Esophagus squamous epithelium (tissue), 5 donors: ENCODE measurements around the gene RHD. TPM values are rescaled to one million over a fixed set of nuclear protein-coding genes. Genes with fewer than 3 reads are reported as not detected.
"Not testable (repeated sequence)": the region's sequence is repeated elsewhere in the genome, so short reads cannot be mapped to it uniquely, and the experiment has no call there.

Source experiments
- DNase-seq: peaks from one replicate; lab custom pipeline; 2025; lab: John Stamatoyannopoulos, UW
- H3K27ac ChIP-seq, 4 donors: fragments of 200-600 bp; sonication (generic); one replicate each; pipeline ENCODE4 v1.5.1; 2016 to 2019; ENCODE audit warnings: mild to moderate bottlenecking in 1 of 4
- H3K27me3 ChIP-seq, 4 donors: fragments of 200-600 bp; sonication (generic); 1 replicate in 3 of 4; 2 replicates in 1 of 4; pipeline versions ENCODE4 v1.5.1 to v1.6.0; 2017 to 2021; ENCODE audit warnings: antibody characterized with exemption in 1 of 4
- H3K36me3 ChIP-seq, 3 donors: fragments of 200-600 bp; sonication (generic); one replicate each; pipeline ENCODE4 v1.5.1; 2016 to 2019
- H3K4me1 ChIP-seq, 3 donors: fragments of 200-600 bp; sonication (generic); one replicate each; pipeline ENCODE4 v1.5.1; 2017 to 2019
- H3K4me3 ChIP-seq, 4 donors: fragments of 200-600 bp; sonication (generic); 1 replicate in 3 of 4; 2 replicates in 1 of 4; pipeline ENCODE4 v1.5.1; 2016 to 2019; ENCODE audit warnings: mild to moderate bottlenecking in 2 of 4, moderate library complexity in 1 of 4
- H3K9me3 ChIP-seq, 3 donors: fragments of 200-600 bp; sonication (generic); one replicate each; pipeline ENCODE4 v1.5.1; 2016 to 2019
- POLR2A ChIP-seq, 4 donors: fragments of 450-650 bp; IDR thresholded peaks; one replicate each; pipeline ENCODE4 v1.6.1; 2017; ENCODE audit warnings: antibody characterized with exemption in 4 of 4, mild to moderate bottlenecking in 4 of 4, moderate library complexity in 3 of 4
- WGBS, 2 donors: methylation state at CpG; one replicate each; pipeline ENCODE4 v1.1.5; 2018; 5-methylcytosine and 5-hydroxymethylcytosine counted together
- intact Hi-C: fragments of 100-400 bp; cut with DNase I; formaldehyde crosslinking; loops from one replicate; pipeline ENCODE4 v1.15.0; 2022
- total RNA-seq, 4 donors: library from RNA; depleted of rRNA; stranded (reverse); fragments of >200 nt; gene quantifications; one replicate each; pipeline ENCODE4 v1.1.0, GENCODE V29; 2016
- TF ChIP-seq, protein P1 (sequence below), 6 experiments: fragments of 450-650 bp in 4 of 6; fragments of 200-600 bp in 2 of 6; sonication (generic) in 2 of 6; IDR thresholded peaks; one replicate each; pipeline ENCODE4 v1.5.1; 2016 to 2019; ENCODE audit warnings: antibody characterized with exemption in 6 of 6, mild to moderate bottlenecking in 4 of 6, moderate library complexity in 4 of 6
- donor health status: DM: yes; HTN: yes; CAD: no.

RHD gene
- total RNA-seq, 4 donors from 2014 or later = not detected

- 0% methylated on average over 1 of the region's 56 CpGs; no CpG with 5 or more reads in 1 of the 2 donors for WGBS, 2 donors
- peak in 2 of 4 donors; percentile 12 to 66 for TF ChIP-seq POLR2A (IDR thresholded peaks at IDR 0.05)
- TF ChIP-seq, protein P1, sequence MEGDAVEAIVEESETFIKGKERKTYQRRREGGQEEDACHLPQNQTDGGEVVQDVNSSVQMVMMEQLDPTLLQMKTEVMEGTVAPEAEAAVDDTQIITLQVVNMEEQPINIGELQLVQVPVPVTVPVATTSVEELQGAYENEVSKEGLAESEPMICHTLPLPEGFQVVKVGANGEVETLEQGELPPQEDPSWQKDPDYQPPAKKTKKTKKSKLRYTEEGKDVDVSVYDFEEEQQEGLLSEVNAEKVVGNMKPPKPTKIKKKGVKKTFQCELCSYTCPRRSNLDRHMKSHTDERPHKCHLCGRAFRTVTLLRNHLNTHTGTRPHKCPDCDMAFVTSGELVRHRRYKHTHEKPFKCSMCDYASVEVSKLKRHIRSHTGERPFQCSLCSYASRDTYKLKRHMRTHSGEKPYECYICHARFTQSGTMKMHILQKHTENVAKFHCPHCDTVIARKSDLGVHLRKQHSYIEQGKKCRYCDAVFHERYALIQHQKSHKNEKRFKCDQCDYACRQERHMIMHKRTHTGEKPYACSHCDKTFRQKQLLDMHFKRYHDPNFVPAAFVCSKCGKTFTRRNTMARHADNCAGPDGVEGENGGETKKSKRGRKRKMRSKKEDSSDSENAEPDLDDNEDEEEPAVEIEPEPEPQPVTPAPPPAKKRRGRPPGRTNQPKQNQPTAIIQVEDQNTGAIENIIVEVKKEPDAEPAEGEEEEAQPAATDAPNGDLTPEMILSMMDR (IDR thresholded peaks at IDR 0.05) = peak in 1 of 6 experiments; percentile 22
These were observed 4.8 kb upstream of the RHD start for GRCh38 chr1:25267288-25268142.

GRCh38 chr1:25268143-25268760 is 4.1 kb upstream of the RHD start:
- H3K36me3 ChIP-seq, H3K9me3 ChIP-seq, intact Hi-C loops, DNase-seq, H3K27me3 ChIP-seq: not testable (repeated sequence)
- Histone ChIP-seq H3K4me1 (peaks cover 0 to 14% (median 0%) of the 10 kb centered on the region in 3 donors), H3K4me3 (peak overlapping the region; percentile 45 to 63 (median 59)), H3K27ac (peak overlapping the region; percentile 82 to 95 (median 90))
- WGBS, 2 donors = 43 to 46% methylated on average over 5 to 14 of the region's 14 CpGs

More at GRCh38 chr1:25267288-25268142, 4.8 kb upstream of the RHD start:
- H3K27me3 ChIP-seq, H3K36me3 ChIP-seq, H3K9me3 ChIP-seq, intact Hi-C loops: not testable (repeated sequence)
- H3K4me1 ChIP-seq = peaks cover 0 to 14% (median 0%) of the 10 kb centered on the region in 3 donors
- H3K27ac ChIP-seq = peak overlapping the region; percentile 82 to 95 (median 90)
- H3K4me3 ChIP-seq = peak overlapping the region; percentile 45 to 63 (median 59)
- DNase-seq = peak; percentile 5

GRCh38 chr1:25275648-25276047 is 3.3 kb downstream of the RHD start:
- H3K27ac ChIP-seq, DNase-seq, intact Hi-C loops, H3K27me3 ChIP-seq, H3K4me3 ChIP-seq, H3K9me3 ChIP-seq, H3K4me1 ChIP-seq, H3K36me3 ChIP-seq: not testable (repeated sequence)
- WGBS, 2 donors = 73 to 74% methylated on average over 4 of the region's 4 CpGs

GRCh38 chr1:25277295-25277694 is 5.0 kb downstream of the RHD start:
- H3K27ac ChIP-seq, H3K36me3 ChIP-seq, H3K4me1 ChIP-seq, H3K27me3 ChIP-seq, intact Hi-C loops, DNase-seq, H3K9me3 ChIP-seq, H3K4me3 ChIP-seq: not testable (repeated sequence)
- 70% methylated on average over 1 of the region's 1 CpG; no CpG with 5 or more reads in 1 of the 2 donors for WGBS, 2 donors

GRCh38 chr1:25278358-25278757 is 6.0 kb downstream of the RHD start:
- H3K36me3 ChIP-seq, intact Hi-C loops: not testable (repeated sequence)
- WGBS, 2 donors = no CpG with 5 or more reads among the region's 2 CpGs

DNA sequence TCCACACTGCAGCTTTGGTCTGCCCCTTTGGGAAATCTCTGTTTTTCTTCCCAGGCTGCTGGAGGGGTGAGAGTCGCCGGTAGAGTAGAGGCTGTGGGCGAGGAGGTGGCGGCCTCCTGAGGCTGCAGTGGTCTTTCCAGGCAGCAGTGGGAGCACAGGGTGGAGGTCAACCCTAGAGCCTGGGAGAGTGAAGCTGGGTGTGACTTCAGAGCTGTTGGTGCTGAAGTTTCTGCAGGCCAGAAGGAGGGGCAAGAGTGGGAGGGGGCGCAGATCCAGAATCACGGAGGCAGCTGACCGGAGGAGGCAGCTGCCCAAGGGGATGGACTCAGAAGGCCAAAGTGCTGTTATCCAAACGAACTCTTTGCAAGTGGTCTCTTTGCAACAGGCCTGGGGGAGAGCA is 6.5 kb downstream of the RHD start:
- H3K9me3 ChIP-seq, H3K27ac ChIP-seq, H3K4me1 ChIP-seq, H3K27me3 ChIP-seq, intact Hi-C loops, H3K4me3 ChIP-seq, DNase-seq, H3K36me3 ChIP-seq: not testable (repeated sequence)
- WGBS, 2 donors = no CpG with 5 or more reads among the region's 8 CpGs

More at GRCh38 chr1:25278358-25278757, 6.0 kb downstream of the RHD start:
- H3K27me3 ChIP-seq, H3K27ac ChIP-seq, DNase-seq, H3K9me3 ChIP-seq, H3K4me3 ChIP-seq, H3K4me1 ChIP-seq: not testable (repeated sequence)

DNA sequence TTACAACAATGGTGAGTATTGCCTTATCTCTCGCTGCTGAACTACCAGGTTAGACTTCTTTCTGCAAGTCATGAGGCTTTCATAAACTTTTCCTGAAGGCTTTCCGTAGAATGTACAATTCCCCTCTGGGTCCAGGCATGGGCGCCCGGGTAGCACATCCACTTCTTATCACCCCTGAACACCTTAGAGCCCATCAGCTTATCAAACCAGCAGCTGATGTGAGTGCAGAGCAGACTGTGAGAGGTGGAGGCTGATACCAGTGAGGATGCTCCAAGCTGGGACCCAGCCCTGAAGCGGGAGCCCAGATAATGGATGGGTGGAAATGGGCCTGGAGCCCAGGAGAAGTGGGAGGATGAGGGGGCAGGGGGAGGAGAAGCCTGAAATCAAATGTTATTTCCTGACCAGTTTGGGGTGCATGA is 7.4 kb downstream of the RHD start:
- H3K36me3 ChIP-seq, H3K4me3 ChIP-seq, H3K9me3 ChIP-seq, DNase-seq, H3K4me1 ChIP-seq, intact Hi-C loops, H3K27ac ChIP-seq, H3K27me3 ChIP-seq: not testable (repeated sequence)
- WGBS, 2 donors = 100% methylated on average over 1 of the region's 5 CpGs

DNA sequence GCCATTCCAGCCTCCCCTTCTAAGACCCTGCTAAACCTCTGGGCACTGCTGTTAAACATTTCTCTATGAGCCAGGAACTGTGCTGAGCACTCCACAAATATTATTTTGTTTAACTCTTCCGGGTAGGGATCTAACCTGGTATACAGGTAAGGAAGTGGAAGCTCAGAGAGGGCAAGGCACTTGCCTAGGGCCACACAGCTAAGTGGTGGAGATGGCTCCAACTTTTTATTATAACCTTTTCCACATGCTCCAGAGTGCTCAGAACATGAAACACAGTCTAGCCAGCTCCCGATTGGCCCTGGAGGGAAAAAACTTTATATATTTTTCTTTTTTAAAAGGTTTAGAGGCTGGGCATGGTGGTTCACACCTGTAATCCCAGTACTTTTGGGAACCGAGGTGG is 13.6 kb downstream of the RHD start:
- H3K4me1 ChIP-seq, DNase-seq, H3K36me3 ChIP-seq, H3K9me3 ChIP-seq, H3K4me3 ChIP-seq, H3K27ac ChIP-seq, H3K27me3 ChIP-seq: not testable (repeated sequence)
- intact Hi-C loops = loop anchor here (5.0 kb wide), 1 partner anchor 126 kb away; no protein-coding TSS in a partner anchor
- WGBS, 2 donors = 69 to 80% methylated on average over 2 to 3 of the region's 3 CpGs

DNA sequence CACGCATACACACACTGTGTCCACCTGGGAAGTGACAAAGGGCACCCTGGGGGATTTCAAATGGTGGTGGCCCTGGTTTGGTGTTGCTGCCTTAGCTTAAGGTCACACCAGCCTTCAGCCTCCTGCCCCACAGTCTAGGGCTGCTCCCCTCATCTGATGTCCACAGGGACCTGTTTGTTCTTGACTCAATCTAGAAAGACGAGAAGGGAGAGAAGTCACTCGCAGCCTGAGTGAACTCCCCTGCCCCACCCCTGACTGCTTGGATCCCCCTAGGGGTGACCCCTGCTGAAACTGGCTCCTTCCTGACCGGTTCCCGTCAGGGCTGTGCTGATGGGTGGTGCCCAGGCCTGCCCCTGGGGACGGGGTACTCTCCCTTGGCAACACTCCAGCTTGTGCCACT is 14.9 kb downstream of the RHD start:
- not testable (repeated sequence) for H3K9me3 ChIP-seq, DNase-seq, H3K36me3 ChIP-seq, H3K27me3 ChIP-seq, H3K27ac ChIP-seq, H3K4me3 ChIP-seq, H3K4me1 ChIP-seq
- 59 to 79% methylated on average over 2 to 3 of the region's 6 CpGs for WGBS, 2 donors
- intact Hi-C loops = loop anchor here (5.0 kb wide), 1 partner anchor 125 kb away; no protein-coding TSS in a partner anchor

- 43% methylated on average over 1 of the region's 8 CpGs; no CpG with 5 or more reads in 1 of the 2 donors for WGBS, 2 donors
- not testable (repeated sequence) for H3K4me3 ChIP-seq, H3K36me3 ChIP-seq, H3K27me3 ChIP-seq, H3K9me3 ChIP-seq, DNase-seq, H3K4me1 ChIP-seq, H3K27ac ChIP-seq
- intact Hi-C loops = loop anchor here (5.0 kb wide), 1 partner anchor 124 kb away; no protein-coding TSS in a partner anchor
These were observed 16.3 kb downstream of the RHD start for GRCh38 chr1:25288573-25289101.

GRCh38 chr1:25290043-25290442 is 17.7 kb downstream of the RHD start:
- no CpG with 5 or more reads among the region's 6 CpGs for WGBS, 2 donors
- H3K9me3 ChIP-seq, DNase-seq, H3K4me1 ChIP-seq, H3K27me3 ChIP-seq, intact Hi-C loops, H3K36me3 ChIP-seq, H3K4me3 ChIP-seq, H3K27ac ChIP-seq: not testable (repeated sequence)
